Activated CD8-positive, alpha-beta memory T cell treated with anti-CD3 and anti-CD28 coated beads, Interleukin-2, amount 50 U/mL, for 1 hour (primary cell): ENCODE measurements around the gene P4HA3.

Source experiments
- DNase-seq: peaks from one replicate; pipeline ENCODE4 v3.0.0-alpha.2; 2020; ENCODE audit errors: extremely low read depth

The P4HA3 gene

GRCh38 chr11:74265256-74265655 lies 46.2 kb downstream of the P4HA3 start:
- no peak for DNase-seq

GRCh38 chr11:74262725-74263124 lies 48.7 kb downstream of the P4HA3 start:
- DNase-seq: no peak

GRCh38 chr11:74257959-74258553 lies 53.4 kb downstream of the P4HA3 start:
- no peak for DNase-seq

GRCh38 chr11:74256378-74257133 lies 54.9 kb downstream of the P4HA3 start:
- no peak for DNase-seq

GRCh38 chr11:74255741-74256375 lies 55.6 kb downstream of the P4HA3 start:
- peak; percentile 14 for DNase-seq

GRCh38 chr11:74253361-74253760 lies 58.1 kb downstream of the P4HA3 start:
- no peak for DNase-seq

GRCh38 chr11:74249496-74249895 lies 61.9 kb downstream of the P4HA3 start:
- DNase-seq: no peak

GRCh38 chr11:74248469-74248868 lies 63.0 kb downstream of the P4HA3 start:
- no peak for DNase-seq

GRCh38 chr11:74238243-74238642 lies 73.2 kb downstream of the P4HA3 start:
- DNase-seq: no peak

GRCh38 chr11:74237541-74237940 lies 73.9 kb downstream of the P4HA3 start:
- DNase-seq: no peak

- no peak for DNase-seq
Observed at GRCh38 chr11:74235121-74235520, 76.3 kb downstream of the P4HA3 start.

GRCh38 chr11:74233683-74234082 lies 77.8 kb downstream of the P4HA3 start:
- DNase-seq: no peak

GRCh38 chr11:74232311-74232950 lies 79.0 kb downstream of the P4HA3 start:
- no peak for DNase-seq

- DNase-seq: no peak
Observed at GRCh38 chr11:74226907-74227306, 84.5 kb downstream of the P4HA3 start.

- no peak for DNase-seq
Observed at GRCh38 chr11:74225565-74225964, 85.9 kb downstream of the P4HA3 start.

GRCh38 chr11:74221816-74222215 lies 89.6 kb downstream of the P4HA3 start:
- no peak for DNase-seq

GRCh38 chr11:74220376-74220775 lies 91.1 kb downstream of the P4HA3 start:
- DNase-seq: no peak
